Heart left ventricle (tissue), 13 donors: ENCODE data around the gene LTBP2.

ENCODE experiments used
- POLR2A ChIP-seq, 2 donors: fragments of 450-650 bp; IDR thresholded peaks; one replicate each; pipeline ENCODE4 v1.6.1; 2017; ENCODE audit warnings: antibody characterized with exemption in 2 of 2, mild to moderate bottlenecking in 2 of 2, moderate library complexity in 2 of 2
- TF ChIP-seq, protein P1 (sequence below), 12 donors: fragments of 200-600 bp; sonication (generic) in 4 of 12; IDR thresholded peaks; one replicate each; pipeline versions ENCODE4 v1.5.0 to v1.8.0; 2018 to 2022; ENCODE audit warnings: antibody characterized with exemption in 12 of 12, mild to moderate bottlenecking in 5 of 12
- donor health status: ischemic (EF 13 %, LVEDD 7.1; RV severe dilation, severe dysfunction).
- donor health status: DM: no; HTN: yes; CAD: no.
- donor health status: DM: no; HTN: no; CAD: no.
- donor health status: ischemic (EF 25% LVEDD 6.9; RV normal size, moderate dysfunction).
- donor health status: ischemic (EF 25% LVEDD 5.7; RV mildly dilated, moderate dysfunction).
- donor health status: ischemic (EF 35%, LVEDD 5.7; RV mildly dilated, moderate dysfunction).
- donor health status: nonischemic (EF 11% LVEDD 7.7; RV severe dilation, severe dysfunction).
- donor health status: DM: yes; HTN: yes; CAD: no.
- donor health status: PGD.
- donor health status: ischemic (EF 29% LVEDD 5.4; RV normal size, mild dysfunction).
- donor health status: nonischemic (EF 23%, LVEDD 6.1; RV moderate dilation, normal function).

- TF ChIP-seq, protein P1, sequence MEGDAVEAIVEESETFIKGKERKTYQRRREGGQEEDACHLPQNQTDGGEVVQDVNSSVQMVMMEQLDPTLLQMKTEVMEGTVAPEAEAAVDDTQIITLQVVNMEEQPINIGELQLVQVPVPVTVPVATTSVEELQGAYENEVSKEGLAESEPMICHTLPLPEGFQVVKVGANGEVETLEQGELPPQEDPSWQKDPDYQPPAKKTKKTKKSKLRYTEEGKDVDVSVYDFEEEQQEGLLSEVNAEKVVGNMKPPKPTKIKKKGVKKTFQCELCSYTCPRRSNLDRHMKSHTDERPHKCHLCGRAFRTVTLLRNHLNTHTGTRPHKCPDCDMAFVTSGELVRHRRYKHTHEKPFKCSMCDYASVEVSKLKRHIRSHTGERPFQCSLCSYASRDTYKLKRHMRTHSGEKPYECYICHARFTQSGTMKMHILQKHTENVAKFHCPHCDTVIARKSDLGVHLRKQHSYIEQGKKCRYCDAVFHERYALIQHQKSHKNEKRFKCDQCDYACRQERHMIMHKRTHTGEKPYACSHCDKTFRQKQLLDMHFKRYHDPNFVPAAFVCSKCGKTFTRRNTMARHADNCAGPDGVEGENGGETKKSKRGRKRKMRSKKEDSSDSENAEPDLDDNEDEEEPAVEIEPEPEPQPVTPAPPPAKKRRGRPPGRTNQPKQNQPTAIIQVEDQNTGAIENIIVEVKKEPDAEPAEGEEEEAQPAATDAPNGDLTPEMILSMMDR (IDR thresholded peaks at IDR 0.05) = no peak
- TF ChIP-seq POLR2A (IDR thresholded peaks at IDR 0.05) = no peak
Observed at GRCh38 chr14:74507085-74507484, 105.0 kb downstream of the LTBP2 start.
